AG08395 (cell line): ENCODE data around the gene LRCH4.

Source experiments
- DNase-seq: peaks from one replicate; pipeline ENCODE4 v3.0.0; 2012; ENCODE audit warnings: mixed read lengths, low spot score

Gene LRCH4, protein sequence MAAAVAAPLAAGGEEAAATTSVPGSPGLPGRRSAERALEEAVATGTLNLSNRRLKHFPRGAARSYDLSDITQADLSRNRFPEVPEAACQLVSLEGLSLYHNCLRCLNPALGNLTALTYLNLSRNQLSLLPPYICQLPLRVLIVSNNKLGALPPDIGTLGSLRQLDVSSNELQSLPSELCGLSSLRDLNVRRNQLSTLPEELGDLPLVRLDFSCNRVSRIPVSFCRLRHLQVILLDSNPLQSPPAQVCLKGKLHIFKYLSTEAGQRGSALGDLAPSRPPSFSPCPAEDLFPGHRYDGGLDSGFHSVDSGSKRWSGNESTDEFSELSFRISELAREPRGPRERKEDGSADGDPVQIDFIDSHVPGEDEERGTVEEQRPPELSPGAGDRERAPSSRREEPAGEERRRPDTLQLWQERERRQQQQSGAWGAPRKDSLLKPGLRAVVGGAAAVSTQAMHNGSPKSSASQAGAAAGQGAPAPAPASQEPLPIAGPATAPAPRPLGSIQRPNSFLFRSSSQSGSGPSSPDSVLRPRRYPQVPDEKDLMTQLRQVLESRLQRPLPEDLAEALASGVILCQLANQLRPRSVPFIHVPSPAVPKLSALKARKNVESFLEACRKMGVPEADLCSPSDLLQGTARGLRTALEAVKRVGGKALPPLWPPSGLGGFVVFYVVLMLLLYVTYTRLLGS

DNA sequence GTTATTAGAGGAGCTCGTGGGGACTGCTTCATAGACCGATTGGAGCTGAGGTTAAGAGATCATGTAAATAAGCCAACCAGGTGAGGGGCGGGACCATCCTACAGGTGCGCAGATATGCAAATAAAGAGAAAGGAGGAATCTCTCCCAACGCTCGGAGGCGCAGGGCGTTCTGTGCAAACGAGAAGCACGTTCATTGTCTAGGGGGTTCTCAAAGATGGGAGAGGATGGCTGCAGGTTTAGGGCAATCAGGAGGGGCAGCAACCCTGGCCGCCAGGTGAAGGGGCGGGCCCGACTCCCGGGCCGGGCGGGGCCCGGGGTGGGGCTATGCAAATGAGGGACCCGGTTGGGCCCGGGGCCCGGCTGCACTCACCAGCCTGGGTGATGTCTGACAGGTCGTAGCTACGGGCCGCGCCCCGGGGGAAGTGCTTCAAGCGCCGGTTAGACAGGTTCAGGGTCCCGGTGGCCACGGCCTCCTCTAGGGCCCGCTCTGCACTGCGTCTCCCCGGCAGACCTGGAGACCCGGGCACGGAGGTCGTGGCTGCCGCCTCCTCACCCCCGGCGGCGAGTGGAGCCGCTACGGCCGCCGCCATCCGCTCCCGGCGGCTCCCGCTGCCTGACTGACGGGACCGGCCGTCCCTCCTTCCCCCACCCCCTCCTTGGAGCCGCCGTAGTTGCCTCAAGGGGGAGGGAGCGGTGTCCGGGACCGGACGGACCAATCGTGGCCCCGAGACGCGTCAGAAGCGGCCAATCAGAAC lies at the start of gene LRCH4:
Gene LRCH4 (minus strand): TSS at position 619 of the 755 bp plus-strand sequence. CDS start 29 bp downstream, at position 590.
- peak; percentile 38 for DNase-seq

DNA sequence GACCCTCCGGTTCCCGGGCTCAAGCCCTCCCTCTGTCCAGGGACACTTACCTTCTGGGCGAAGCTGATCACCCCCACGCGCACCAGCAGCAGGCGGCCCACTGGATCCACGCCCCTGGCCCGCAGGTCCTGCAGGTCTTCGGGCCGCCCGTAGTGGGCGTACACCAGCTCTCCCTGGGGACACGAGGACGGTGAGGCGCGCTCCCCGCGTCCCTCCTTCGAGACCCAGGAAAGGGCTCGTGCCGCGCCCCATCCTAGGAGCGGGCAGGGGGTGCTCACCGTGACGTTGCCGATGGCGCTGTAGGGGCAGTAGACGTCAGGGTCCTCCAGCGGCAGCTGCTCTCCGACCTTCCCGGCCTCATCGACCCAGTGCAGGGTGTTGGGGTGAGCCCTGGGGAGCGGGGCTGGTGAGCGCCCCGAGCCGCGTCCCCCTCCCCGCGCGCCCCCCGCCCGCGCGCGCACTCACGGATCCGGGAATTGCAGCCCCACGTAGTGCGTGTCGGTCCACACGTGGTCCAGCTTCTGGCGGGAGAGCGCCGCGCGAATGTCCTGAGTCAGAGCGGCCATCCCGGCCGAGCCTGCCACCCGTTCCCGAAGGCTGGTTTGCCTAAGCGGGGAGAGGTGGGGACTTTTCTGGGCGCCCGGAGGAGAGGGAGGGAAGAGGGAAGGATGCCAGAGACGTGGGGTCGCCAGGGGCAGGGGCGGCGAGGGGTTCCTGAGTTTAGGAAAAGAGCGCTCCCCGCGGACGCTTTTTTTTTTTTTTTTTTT lies 47.2 kb upstream of the LRCH4 start:
- peak; percentile 57 for DNase-seq

DNA sequence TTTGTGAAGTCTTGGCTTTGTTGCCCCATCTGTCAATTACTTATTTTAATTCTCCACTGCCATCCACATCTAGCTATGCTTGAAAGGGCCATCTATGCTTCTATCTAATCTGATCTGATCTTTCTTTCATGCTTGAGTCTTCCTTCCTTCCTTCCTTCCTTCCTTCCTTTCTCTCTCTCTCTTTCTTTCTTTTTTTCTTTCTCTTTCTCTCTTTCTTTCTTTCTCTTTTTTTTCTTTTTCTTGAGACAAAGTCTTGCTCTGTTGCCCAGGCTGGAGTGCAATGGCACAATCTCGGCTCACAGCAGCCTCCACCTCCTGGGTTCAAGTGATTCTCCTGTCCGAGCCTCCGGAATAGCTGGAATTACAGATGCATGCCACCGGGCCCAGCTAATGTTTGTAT lies 44.1 kb upstream of the LRCH4 start:
- DNase-seq: no peak

DNA sequence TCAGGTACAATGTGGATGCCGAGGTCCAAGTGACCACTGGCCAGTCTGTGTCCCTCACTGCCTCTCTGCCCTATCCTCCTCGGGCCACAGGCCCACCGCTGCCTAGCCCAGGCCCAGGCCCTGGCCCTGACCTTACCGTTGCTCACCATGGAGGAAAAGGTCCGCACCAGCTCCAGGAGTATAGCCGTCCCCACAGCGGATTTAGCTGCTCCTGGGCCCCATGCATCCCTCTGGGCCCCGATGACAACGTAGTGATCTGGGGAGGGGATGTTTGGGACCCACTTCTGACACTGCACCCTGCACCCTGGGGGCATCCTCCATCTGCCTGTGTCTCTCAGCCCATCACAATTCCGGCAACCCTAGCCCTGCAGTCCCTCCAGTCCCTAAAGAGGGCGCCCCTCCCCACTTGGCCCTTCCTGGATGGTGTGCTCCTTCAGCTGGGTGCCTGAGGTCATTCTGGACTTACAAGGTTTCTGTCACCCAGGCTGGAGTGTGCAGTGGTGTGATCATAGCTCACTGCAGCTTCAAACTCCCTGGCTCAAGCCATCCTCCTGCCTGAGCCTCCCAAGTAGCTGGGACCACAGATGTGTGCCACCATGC lies 43.3 kb upstream of the LRCH4 start:
- DNase-seq: no peak

DNA sequence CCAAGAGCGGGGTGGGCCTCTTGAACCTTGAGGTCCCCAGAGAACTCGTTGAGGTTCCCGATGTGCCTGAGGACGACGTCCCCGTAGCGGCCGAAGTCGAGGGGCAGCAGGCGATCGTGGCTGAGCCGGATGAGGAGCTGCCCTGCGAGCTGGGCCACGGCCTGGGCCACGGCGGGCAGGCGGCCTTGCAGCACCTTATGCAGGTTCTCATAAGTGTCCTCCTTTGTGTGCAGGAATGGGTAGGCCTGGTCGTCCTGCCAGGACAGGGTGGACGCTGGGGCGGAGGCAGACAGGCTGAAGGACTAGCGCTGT lies 41.3 kb upstream of the LRCH4 start:
- DNase-seq: no peak

DNA sequence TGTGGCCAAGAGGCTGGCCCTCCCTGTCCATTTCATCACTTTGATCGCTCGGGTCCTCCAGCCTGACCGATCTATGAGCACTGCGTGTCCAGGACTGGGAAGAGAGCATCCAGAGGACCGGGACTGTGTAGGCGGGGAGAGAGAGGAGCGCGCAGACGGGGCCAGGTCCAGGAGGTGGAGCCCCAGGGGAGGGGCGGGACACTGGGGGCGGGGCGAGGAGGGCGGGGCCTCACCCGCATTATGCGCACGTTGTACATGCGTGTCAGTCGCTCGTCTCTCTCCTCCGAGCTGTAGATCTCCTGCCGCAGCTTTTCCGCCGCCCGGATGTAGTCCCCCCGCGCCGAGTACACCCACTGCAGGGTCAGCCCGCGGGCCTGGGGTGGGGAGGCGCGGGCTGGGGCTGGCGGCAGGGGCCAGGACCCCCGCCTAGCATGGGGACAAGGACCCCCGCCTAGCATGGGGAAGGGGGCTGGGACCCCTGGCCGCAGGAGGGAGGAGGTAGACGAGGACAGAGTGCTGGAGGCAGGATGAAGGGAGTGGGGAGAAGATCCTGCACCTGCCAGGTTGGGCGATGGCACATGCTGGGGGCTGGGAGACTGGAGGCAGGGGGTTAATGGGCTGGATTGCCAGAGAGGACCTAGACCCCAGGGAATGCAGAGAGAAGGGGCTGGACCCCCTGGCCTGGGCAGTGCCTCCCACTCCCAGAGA lies 40.8 kb upstream of the LRCH4 start:
- peak; percentile 98 for DNase-seq

DNA sequence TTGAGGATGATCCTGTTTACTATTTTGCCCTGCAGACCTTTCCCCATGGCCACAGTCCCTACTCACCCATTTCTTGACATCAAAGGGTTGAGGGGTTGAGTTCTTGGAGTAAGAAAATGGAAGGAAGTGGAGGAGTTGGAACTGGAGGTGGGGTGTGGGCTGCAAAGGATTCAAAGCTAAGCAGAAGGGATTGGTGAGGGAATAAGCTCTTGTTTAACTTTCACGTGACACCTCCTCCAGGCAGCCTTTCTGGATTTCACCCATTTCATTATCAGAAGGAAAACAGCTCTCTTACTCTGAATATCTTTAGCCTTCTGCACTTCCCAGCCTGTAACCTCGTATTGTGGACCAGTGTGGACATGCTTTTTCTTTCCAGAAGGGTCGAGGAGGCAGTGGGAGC lies 40.1 kb upstream of the LRCH4 start:
- DNase-seq: no peak

DNA sequence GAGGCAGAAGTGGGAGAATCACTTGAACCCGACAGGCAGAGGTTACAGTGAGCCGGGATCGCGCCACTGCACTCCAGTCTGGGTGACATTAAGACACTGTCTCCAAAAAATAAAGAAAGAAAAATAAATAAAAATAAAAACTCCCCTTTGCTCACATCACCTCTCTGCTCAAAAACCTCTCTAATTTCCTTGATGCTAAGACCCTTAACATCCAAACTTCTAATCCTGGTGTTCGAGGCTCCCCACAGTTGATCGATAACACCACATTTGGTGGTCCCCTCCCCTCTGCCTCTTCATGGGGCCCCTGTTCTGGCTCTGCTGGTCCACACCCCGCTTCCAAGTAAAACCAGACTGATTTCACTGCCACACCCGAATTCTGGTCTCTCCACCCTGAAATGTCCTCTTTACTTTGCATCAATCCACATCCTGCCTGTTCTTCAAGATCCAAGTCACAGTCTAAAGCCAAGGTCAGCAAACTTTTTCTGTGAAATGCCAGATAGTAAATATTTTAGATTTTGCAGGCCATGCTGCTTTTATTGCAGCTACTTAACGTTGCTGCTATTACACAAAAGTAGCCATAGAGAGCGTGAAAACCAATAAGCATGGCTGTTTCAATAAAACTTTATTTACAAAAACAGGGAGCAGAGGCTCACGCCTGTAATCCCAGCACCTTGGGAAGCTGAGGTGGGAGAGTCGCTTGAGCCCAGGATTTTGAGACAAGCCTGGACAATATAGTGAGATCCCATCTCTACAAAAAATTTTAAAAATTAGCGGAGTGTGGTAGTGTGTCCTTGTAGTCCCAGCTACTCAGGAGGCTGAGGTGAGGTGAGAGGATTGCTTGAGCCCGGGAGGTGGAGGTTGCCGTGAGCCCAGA lies 38.3 kb upstream of the LRCH4 start:
- no peak for DNase-seq

DNA sequence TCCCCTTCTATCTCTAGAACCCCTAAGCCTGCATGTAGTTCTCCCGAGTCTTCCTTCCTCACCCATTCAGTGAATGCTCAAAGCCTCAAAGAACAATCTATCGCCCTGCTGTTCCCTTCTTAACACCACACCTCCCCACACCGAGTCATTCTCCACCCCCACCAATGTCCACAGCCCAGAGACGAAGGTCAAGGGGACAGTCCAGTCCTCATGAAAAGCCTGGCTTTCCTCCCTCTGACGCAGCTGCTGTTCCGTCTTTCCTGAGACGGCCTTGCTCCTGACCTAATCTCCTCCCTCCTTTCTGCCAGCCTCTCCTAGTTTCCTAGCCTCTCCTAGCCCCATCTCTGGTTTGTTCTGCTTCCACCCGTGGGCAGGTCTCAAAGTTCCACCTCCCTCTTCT lies 35.6 kb upstream of the LRCH4 start:
- DNase-seq: no peak

DNA sequence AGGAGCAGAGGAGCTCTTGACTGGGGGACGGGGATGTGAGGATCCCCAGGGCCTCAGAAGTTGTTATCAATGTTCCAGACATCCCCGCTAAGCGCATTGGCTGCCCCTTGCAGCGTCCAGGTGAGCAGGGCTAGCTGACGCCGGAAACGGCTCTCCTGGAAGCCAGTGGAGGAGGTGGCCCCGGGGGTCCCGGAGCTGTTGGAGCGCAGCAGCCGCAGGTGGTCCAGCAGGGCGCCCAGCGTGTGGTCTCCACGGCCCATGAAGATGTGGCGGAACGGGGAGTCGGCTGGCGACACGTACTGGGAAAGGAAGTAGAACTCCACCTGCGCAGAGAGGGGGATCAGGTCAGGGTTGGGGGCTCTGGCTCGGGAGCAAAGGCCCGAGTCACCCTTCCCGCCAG lies 34.9 kb upstream of the LRCH4 start:
- DNase-seq: no peak

DNA sequence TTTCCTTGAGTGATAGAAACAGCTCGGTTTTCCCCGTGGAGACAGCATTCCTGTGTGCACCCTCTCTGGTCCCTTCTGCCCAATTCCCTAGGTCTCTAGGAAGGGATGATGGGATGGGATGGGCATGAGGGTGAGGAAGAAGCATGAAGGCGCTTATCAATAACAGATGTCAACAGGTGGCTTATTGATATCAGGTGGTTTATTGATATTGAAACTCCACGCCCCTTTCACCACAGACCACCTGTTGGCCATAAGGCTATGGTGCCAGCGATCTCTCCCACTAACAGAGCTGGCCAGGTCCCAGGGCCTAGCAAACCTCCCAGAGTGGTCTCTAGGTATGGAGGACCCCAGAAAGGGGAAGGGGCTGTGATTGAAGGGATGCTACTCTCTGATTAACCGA lies 34.3 kb upstream of the LRCH4 start:
- DNase-seq: no peak

DNA sequence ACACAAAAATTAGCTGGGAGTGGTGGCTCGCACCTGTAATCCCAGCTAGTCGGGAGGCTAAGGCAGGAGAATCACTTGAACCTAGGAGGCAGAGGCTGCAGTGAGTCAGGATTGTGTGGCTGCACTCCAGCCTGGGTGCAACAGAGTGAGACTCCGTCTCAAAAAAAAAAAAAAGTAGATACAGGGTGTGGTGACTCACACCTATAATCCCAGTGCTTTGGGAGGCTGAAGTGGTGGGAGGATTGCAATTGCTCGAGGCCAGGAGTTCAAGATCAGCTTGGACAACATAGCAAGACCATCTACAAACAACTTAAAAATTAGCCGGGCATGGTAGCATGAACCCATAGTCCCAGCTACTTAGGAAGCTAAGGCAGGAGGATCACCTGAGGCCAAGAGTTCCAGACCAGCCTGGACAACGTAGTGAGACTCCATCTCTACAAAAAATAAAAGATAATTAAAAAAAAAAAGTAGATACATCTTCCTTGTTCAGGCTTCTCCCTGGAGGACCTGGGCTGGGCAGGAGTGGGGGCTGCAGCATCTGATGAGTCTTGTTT lies 28.5 kb upstream of the LRCH4 start:
- DNase-seq: no peak

DNA sequence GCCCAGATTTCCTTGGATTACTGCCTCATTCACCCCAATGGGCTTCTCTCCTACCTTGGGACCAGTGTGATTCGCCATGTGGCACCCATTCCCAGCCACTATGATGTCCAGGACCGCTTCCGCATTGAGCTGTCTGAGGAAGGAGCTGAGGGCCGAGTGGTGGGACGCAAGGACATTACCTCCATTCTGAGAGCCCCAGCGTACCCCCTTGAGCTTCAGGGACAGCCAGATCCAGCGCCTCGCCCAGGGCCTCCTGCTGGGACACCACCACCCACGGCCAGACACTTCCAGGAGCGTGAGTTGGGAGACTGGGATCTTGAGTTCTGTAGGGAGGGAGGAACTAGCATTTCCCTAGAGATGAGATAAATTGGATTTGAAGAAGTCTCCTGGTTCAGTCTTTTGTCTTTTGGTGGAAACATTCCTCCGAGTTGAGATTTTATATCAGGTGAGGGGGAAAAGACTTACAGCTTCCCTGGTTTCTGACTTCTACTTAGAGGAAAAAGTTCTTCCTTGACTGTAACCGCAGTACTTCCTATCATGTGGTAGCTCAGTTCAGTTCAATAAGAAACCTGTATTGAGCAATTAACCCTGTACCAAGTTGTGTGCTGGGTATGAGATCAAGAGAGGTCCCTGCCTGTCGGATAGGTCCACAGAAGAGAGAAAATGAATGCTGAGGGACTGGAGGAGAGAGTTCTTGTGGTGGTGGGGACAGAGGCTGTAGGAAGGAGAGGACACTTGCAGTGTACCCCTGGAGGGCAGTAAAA lies 27.7 kb upstream of the LRCH4 start:
- DNase-seq: no peak

DNA sequence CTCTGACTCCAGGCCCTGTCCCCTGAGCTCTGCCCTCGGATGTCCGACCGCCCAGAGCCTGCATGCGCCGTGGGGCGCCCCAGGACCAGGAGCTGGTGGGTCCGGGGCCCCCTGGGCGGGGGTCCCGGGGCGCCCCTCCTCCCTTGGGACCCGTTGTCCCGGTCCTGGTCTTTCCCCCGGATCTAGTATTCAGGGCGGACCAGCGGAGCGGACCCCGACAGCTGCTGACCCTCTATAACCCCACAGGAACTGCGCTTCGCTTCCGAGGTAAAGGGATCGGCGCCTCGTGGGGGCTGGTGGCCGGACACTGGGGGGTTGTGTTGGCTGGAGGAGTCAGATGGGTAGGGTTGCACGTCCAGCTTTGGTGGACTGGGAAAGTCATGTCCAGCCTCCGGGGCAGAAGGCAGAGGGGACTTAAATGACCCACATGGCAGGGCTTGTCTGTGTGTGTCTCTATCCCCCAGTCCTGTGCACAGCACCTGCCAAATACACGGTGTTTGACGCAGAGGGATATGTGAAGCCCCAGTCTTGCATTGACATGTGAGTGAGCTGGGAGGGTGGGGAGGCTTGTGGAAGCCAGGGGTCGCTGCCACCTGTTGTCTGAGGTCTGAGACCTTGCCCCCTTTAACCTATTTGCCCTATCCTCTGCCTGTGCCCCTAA lies 26.9 kb upstream of the LRCH4 start:
- DNase-seq: no peak

DNA sequence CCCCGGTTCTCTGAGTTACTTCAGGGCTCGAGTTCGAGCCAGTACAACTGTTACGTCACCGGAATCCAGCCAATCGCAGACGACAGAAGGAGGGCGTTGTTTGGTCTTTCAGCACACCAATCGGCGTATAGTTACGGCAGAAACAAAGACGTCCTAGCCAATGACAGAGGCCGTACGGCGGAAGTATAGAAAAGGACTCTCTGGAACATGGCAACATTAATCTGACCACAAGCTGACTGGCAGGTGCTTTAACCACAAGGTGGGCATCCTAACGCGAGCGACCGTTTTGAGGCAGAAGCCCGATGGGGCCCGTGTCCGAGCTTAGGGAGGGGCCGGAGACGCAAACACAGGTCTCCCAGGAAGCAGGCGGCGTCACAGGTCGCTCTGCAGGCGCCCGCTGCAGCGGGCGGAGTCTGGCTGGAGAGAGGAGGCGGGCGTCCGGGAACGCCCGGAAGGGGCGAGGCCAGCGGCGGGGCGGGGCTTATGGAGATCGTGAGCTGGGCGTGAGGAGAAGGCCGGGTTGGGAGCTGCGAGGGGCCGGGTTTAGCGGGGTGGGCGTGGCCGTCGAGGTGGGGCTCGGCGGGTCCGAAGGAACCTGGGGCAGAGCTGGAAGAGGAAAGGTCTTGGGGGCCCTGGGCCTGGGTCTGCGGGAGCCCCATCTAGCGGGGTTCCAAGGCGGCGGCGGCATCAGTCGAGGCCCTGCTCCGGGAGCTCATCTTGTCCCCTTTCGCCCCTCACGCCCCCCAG lies 26.2 kb upstream of the LRCH4 start, which contains the start of gene MOSPD3:
Gene MOSPD3 (plus strand): TSS at position 558 of the 747 bp plus-strand sequence. CDS start 252 bp downstream, outside the sequence.
- DNase-seq: peak; percentile 100

DNA sequence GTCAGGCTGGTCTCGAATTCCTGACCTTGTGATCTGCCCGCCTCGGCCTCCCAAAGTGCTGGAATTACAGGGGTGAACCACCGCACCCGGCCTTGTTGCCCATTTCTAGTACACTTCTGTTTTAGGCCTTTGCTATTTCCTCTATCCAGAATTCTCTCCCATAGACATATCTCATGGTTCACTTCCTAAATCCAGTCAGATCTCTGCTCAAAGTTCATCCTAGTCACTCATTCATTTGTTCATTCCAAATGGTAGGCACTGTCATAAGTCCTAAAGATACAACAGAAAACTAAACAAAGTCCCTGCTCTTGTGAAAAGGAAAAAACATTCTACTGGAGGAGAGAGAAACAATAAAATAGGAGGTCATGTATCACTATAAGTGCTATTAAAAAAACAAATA lies 24.0 kb upstream of the LRCH4 start:
- DNase-seq: no peak

DNA sequence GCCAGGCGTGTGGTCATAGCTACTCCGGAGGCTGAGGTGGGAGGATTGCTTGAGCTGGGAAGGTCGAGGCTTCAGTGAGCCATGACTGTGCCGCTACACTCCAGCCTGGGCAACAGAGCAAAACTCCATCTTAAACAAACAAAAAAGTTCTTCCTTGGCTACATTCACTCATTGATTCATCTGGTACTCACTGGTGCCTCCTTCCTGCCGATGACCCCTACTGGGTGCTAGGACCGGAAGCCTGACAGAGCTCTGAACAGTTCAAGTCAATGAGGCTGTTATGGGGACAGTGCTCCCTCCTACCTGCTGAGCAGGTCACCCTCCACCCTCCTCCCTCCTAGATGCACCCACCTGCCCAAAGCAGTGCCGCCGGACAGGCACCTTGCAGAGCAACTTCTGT lies 21.2 kb upstream of the LRCH4 start:
- DNase-seq: no peak

DNA sequence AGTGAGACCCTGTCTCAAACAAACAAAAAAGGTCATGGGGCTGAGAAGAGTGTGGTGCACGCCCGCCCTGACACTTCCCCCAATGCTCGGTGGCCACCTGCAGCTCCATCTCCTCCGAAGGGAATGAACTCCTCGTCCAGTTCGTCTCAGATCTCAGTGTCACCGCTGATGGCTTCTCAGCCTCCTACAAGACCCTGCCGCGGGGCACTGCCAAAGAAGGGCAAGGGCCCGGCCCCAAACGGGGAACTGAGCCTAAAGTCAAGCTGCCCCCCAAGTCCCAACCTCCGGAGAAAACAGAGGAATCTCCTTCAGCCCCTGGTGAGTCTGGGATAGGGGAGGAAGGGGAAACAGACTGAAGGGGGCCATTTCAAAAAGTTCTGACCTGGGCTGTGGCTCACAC lies 20.4 kb upstream of the LRCH4 start:
- no peak for DNase-seq
